HepG2 (cell line): Measurements from ENCODE around the gene RIPK3. TPM values are rescaled to one million over a fixed set of nuclear protein-coding genes. Genes with fewer than 3 reads are reported as not detected.
A peak's percentile ranks its signal among the peaks of the same experiment; 100 is the strongest.

Experiments
- ATAC-seq: fragments of 200-7000 bp; cut with Tn5 transposase; 3 replicates; pipeline ENCODE4 v1.9.1; 2020; ENCODE audit warnings: mild to moderate bottlenecking, moderate library complexity
- BruUV-seq: library from RNA; stranded (reverse); fragments of 400-500 nt; replicated peaks from 2 replicates; lab custom pipeline; 2021; lab: Mats Ljungman, UMichigan
- CTCF ChIA-PET: fragments of 300-600 bp; formaldehyde crosslinking; extraction: SDS; loops from one replicate; lab custom pipeline; 2021; ENCODE audit warnings: low total read pairs, inconsistent platforms, low intra/inter-chr PET ratio; lab: Yijun Ruan, JAX
- POLR2A ChIA-PET: fragments of 350-600 bp; sonication (Branson Sonifier 250); formaldehyde crosslinking; loops from one replicate; lab custom pipeline; 2020; ENCODE audit warnings: antibody characterized with exemption, inconsistent platforms; lab: Yijun Ruan, JAX
- DNase-seq: peaks from one replicate; pipeline ENCODE4 v3.0.0-alpha.2; 2015; ENCODE audit warnings: low spot score
- FAIRE-seq: peaks from 3 replicates; lab custom pipeline; 2011; peaks lifted over from hg19 to GRCh38; lab: Jason Lieb, UNC
- H2AFZ ChIP-seq: one replicate; pipeline ENCODE4 v1.6.1; 2011; ENCODE audit warnings: low read length, inconsistent platforms
- H3K27ac ChIP-seq: fragments of 300-600 bp; 3 replicates; pipeline ENCODE4 v1.8.0; 2011; ENCODE audit warnings: mixed run types, mild to moderate bottlenecking, mixed read lengths, low read length, inconsistent platforms; ENCODE audit not compliant: insufficient read depth; ENCODE audit errors: extremely low read length
- H3K27me3 ChIP-seq, 2 experiments: fragments of 200-600 bp in 1 of 2; 2 replicates in 1 of 2; 3 replicates in 1 of 2; pipeline versions ENCODE4 v1.6.0 to v1.8.0; 2011; ENCODE audit warnings: low read length in 2 of 2, mild to moderate bottlenecking in 2 of 2, moderate library complexity in 2 of 2, inconsistent platforms in 1 of 2; ENCODE audit not compliant: insufficient read depth in 2 of 2, control insufficient read depth in 1 of 2
- H3K36me3 ChIP-seq, 2 experiments: fragments of 200-600 bp in 1 of 2; replicated peaks in 1 of 2; 2 replicates in 1 of 2; 3 replicates in 1 of 2; pipeline versions ENCODE4 v1.5.1 to v1.8.0; 2011; ENCODE audit warnings: low read length in 2 of 2, inconsistent platforms in 1 of 2; ENCODE audit not compliant: insufficient read depth in 2 of 2, control insufficient read depth in 1 of 2
- H3K4me1 ChIP-seq: 2 replicates; pipeline ENCODE4 v1.5.1; 2012; ENCODE audit warnings: low read length, inconsistent platforms; ENCODE audit not compliant: insufficient read depth
- H3K4me2 ChIP-seq: 2 replicates; pipeline ENCODE4 v1.6.0; 2011; ENCODE audit warnings: low read depth, low read length, inconsistent platforms
- H3K4me3 ChIP-seq, 3 experiments: fragments of 200-600 bp in 1 of 3; sonication (generic), shearing (Covaris generic) in 1 of 3; replicated peaks in 1 of 3; 2 replicates each; pipeline ENCODE4 v1.5.1; 2011 to 2016; ENCODE audit warnings: low read length in 3 of 3, inconsistent platforms in 2 of 3, low read depth in 2 of 3, mild to moderate bottlenecking in 2 of 3, control low read depth in 1 of 3, mixed read lengths in 1 of 3; ENCODE audit not compliant: insufficient read depth in 1 of 3
- H3K79me2 ChIP-seq: one replicate; pipeline ENCODE4 v1.6.1; 2011; ENCODE audit warnings: low read length, inconsistent platforms; ENCODE audit not compliant: insufficient read depth
- H3K9ac ChIP-seq: 2 replicates; pipeline ENCODE4 v1.6.0; 2011; ENCODE audit warnings: mild to moderate bottlenecking, low read depth, low read length, inconsistent platforms; ENCODE audit not compliant: insufficient read depth
- H3K9me3 ChIP-seq: 2 replicates; pipeline ENCODE4 v1.5.1; 2012; ENCODE audit warnings: mild to moderate bottlenecking, low read length
- H4K20me1 ChIP-seq: 2 replicates; pipeline ENCODE4 v1.6.0; 2011; ENCODE audit warnings: inconsistent platforms, mild to moderate bottlenecking, low read length, moderate library complexity; ENCODE audit not compliant: insufficient read depth
- AHR ChIP-seq: IDR thresholded peaks from 2 replicates; pipeline ENCODE4 v1.6.1; 2018; ENCODE audit warnings: missing genetic modification reagents, missing compliant biosample characterization
- CBX5 ChIP-seq: sonication (generic); formaldehyde crosslinking; IDR thresholded peaks from 2 replicates; pipeline ENCODE4 v1.4.0; 2020; ENCODE audit warnings: missing genetic modification reagents, borderline replicate concordance
- CHCHD3 ChIP-seq: sonication (generic); formaldehyde crosslinking; IDR thresholded peaks from 2 replicates; pipeline ENCODE4 v1.8.0; 2022; ENCODE audit warnings: mild to moderate bottlenecking, missing genetic modification reagents, moderate library complexity
- CREBL2 ChIP-seq: sonication (generic); formaldehyde crosslinking; IDR thresholded peaks from 2 replicates; pipeline ENCODE4 v1.8.1; 2023; ENCODE audit warnings: missing genetic modification reagents, mild to moderate bottlenecking, borderline replicate concordance
- FOXO4 ChIP-seq: sonication (generic); formaldehyde crosslinking; conservative IDR thresholded peaks from 2 replicates; pipeline ENCODE4 v1.8.1; 2023; ENCODE audit warnings: missing genetic modification reagents
- HIC2 ChIP-seq: sonication (generic); formaldehyde crosslinking; IDR thresholded peaks from 2 replicates; pipeline ENCODE4 v1.9.0; 2022; ENCODE audit warnings: low read depth, missing genetic modification reagents
- NCOR1 ChIP-seq: fragments of 200-600 bp; sonication (generic); IDR thresholded peaks from 2 replicates; pipeline ENCODE4 v1.7.0; 2017; ENCODE audit warnings: antibody characterized with exemption, low read length, borderline replicate concordance
- RBAK ChIP-seq: sonication (generic); formaldehyde crosslinking; IDR thresholded peaks from 2 replicates; pipeline ENCODE4 v1.5.1; 2020; ENCODE audit warnings: mild to moderate bottlenecking, missing genetic modification reagents
- TEAD3 ChIP-seq: optimal IDR thresholded peaks from 2 replicates; pipeline ENCODE3; 2016; ENCODE audit warnings: borderline replicate concordance
- ZFP41 ChIP-seq: sonication (generic); formaldehyde crosslinking; IDR thresholded peaks from 2 replicates; pipeline ENCODE4 v1.4.0; 2020; ENCODE audit warnings: mild to moderate bottlenecking, missing genetic modification reagents, borderline replicate concordance
- ZFP90 ChIP-seq: sonication (generic); formaldehyde crosslinking; IDR thresholded peaks from 2 replicates; pipeline ENCODE4 v1.8.0; 2022; ENCODE audit warnings: missing genetic modification reagents, mild to moderate bottlenecking, inconsistent platforms, borderline replicate concordance
- ZNF263 ChIP-seq: sonication (generic); formaldehyde crosslinking; IDR thresholded peaks from 2 replicates; pipeline ENCODE4 v1.4.0; 2020; ENCODE audit warnings: missing genetic modification reagents
- ZNF296 ChIP-seq: sonication (generic); formaldehyde crosslinking; conservative IDR thresholded peaks from 2 replicates; pipeline ENCODE4 v1.5.0; 2020; ENCODE audit warnings: mild to moderate bottlenecking, missing genetic modification reagents
- ZNF30 ChIP-seq: sonication (generic); formaldehyde crosslinking; IDR thresholded peaks from 2 replicates; pipeline ENCODE4 v1.5.0; 2020; ENCODE audit warnings: mild to moderate bottlenecking, missing genetic modification reagents
- ZNF644 ChIP-seq: IDR thresholded peaks from 2 replicates; pipeline ENCODE4 v1.6.1; 2016; ENCODE audit warnings: low read depth
- ZNF737 ChIP-seq: sonication (generic); formaldehyde crosslinking; IDR thresholded peaks from 2 replicates; pipeline ENCODE4 v1.5.0; 2020; ENCODE audit warnings: missing genetic modification reagents, mild to moderate bottlenecking, borderline replicate concordance
- ZNF83 ChIP-seq: sonication (generic); formaldehyde crosslinking; IDR thresholded peaks from 2 replicates; pipeline ENCODE4 v1.4.0; 2020; ENCODE audit warnings: missing genetic modification reagents, mild to moderate bottlenecking, borderline replicate concordance
- WGBS: methylation state at CpG from one replicate; pipeline ENCODE4 v1.1.6; 2017; ENCODE audit warnings: low lambda C conversion rate; 5-methylcytosine and 5-hydroxymethylcytosine counted together
- in situ Hi-C: cut with HindIII; loops from 2 replicates; pipeline ENCODE4 v1.10.0; 2017; ENCODE audit warnings: low pct_unique_long_range_greater_than_20kb; ENCODE audit not compliant: extremely low pct_ligation_motif_present
- intact Hi-C: fragments of 100-400 bp; cut with micrococcal nuclease; formaldehyde crosslinking; loops from one replicate; pipeline ENCODE4 v1.10.0; 2022; ENCODE audit not compliant: unreplicated experiment
- polyA plus RNA-seq, 8 experiments: library from polyadenylated mRNA; depleted of rRNA in 3 of 8; stranded (reverse) in 7 of 8; unstranded in 1 of 8; fragments of >200 nt; fragmentation: Illumina TruSeq in 4 of 8; extraction: Trizol in 4 of 8; gene quantifications; 2 replicates each; pipeline versions ENCODE4 v1.2.1 to v1.2.3, GENCODE V29; 2011 to 2016; ENCODE audit warnings: low read depth in 4 of 8, missing spikeins in 1 of 8, mixed read lengths in 1 of 8; ENCODE audit not compliant: insufficient read depth in 1 of 8
- total RNA-seq, 5 experiments: library from RNA; depleted of rRNA; stranded (reverse); fragments of >200 nt; fragmentation: Illumina TruSeq; extraction: Trizol; gene quantifications; 2 replicates each; pipeline ENCODE4 v1.2.3, GENCODE V29; 2016; ENCODE audit warnings: low read depth in 1 of 5

Gene RIPK3
- total and polyA plus RNA-seq, 2 of the 13 experiments (the other 11 are each of a cell fraction or from before 2014, with no cell fraction given), result not detected

GRCh38 chr14:24330973-24331674 lies 8.7 kb downstream of the RIPK3 start:
- H3K9ac ChIP-seq, result no peak overlapping the region
- ChIA-PET CTCF (interaction anchor here (1.2 to 10.2 kb wide), 5 partner anchors 24 to 103 kb away, joined by 3 to 235 read pairs (median 7); partner anchors contain the start of genes CBLN3, CIDEB, KHNYN and NFATC4), POLR2A (interaction anchor here (0.6 to 4.3 kb wide), 4 partner anchors 24 to 105 kb away, joined by 3 to 98 read pairs (median 26); partner anchors contain the start of genes CBLN3, CIDEB and KHNYN)
- WGBS, result 36% methylated on average over 10 of the region's 10 CpGs
- no peak for DNase-seq
- intact Hi-C loops (loop anchor here (5.0 kb wide), 1 partner anchor 1564 kb away; the partner anchor contains the start of gene OXA1L), in situ Hi-C loops (loop anchor here (5.0 kb wide), 1 partner anchor 101 kb away; no protein-coding TSS in a partner anchor)
- H4K20me1 ChIP-seq, result no peaks in the 10 kb centered on the region
- no TSS peak for BruUV-seq
- H3K4me1 ChIP-seq, result peaks cover 29% of the 10 kb centered on the region
- no peak overlapping the region for H3K4me3 ChIP-seq
- no peaks in the 10 kb centered on the region for H3K9me3 ChIP-seq
- H3K4me2 ChIP-seq, result no peak overlapping the region
- H3K36me3 ChIP-seq, result no peaks in the 10 kb centered on the region
- peaks cover 31 to 82% of the 10 kb centered on the region in 2 experiments for H3K27me3 ChIP-seq
- no peak overlapping the region for H2AFZ ChIP-seq
- H3K27ac ChIP-seq, result no peak overlapping the region
- ATAC-seq, result no peak
- no peaks in the 10 kb centered on the region for H3K79me2 ChIP-seq
- FAIRE-seq, result no peak
- TF ChIP-seq ZNF30 (CRISPR knock-in tag), result 0 out of 2 replicates have a peak, but pooled peaks have one; percentile 42
- TF ChIP-seq ZNF296 (CRISPR knock-in tag), result 0 out of 2 replicates have a peak, but pooled peaks have one; percentile 16
- TF ChIP-seq ZNF737 (CRISPR knock-in tag), result 0 out of 2 replicates have a peak, but pooled peaks have one; percentile 81
- peak; percentile 36; the same call in 1 of the 2 replicates for TF ChIP-seq CBX5 (CRISPR knock-in tag)
- TF ChIP-seq ZFP41 (CRISPR knock-in tag), result 0 out of 2 replicates have a peak, but pooled peaks have one; percentile 54
- TF ChIP-seq NCOR1, result no peak
- peak; percentile 49; the same call in 1 of the 2 replicates for TF ChIP-seq HIC2 (CRISPR knock-in tag)
- TF ChIP-seq TEAD3 (CRISPR knock-in tag), result peak; percentile 14
- no peak for TF ChIP-seq ZFP90 (CRISPR knock-in tag)
- TF ChIP-seq RBAK, result 0 out of 2 replicates have a peak, but pooled peaks have one; percentile 19
- no peak for TF ChIP-seq ZNF644 (CRISPR knock-in tag)
- no peak for TF ChIP-seq CREBL2 (CRISPR knock-in tag)
- TF ChIP-seq ZNF263 (CRISPR knock-in tag), result peak; percentile 97
- TF ChIP-seq ZNF83 (CRISPR knock-in tag), result peak; percentile 55; the same call in 1 of the 2 replicates
- no peak for TF ChIP-seq AHR
- TF ChIP-seq CHCHD3, result 0 out of 2 replicates have a peak, but pooled peaks have one; percentile 24
- 0 out of 2 replicates have a peak, but pooled peaks have one; percentile 87 for TF ChIP-seq FOXO4 (CRISPR knock-in tag)
